K562 (cell line): Measurements from ENCODE around the gene KCNC3.

Source experiments
- CEBPB ChIP-seq: fragments of 450-650 bp; IDR thresholded peaks from 2 replicates; pipeline ENCODE4 v1.6.1; 2016; ENCODE audit warnings: missing genetic modification characterization, missing compliant biosample characterization
- SIN3A ChIP-seq, 2 experiments: fragments of 150-350 bp in 1 of 2; IDR thresholded peaks; 2 replicates each; pipeline ENCODE4 v1.6.1; 2011 to 2016; ENCODE audit warnings: borderline replicate concordance in 2 of 2, low read depth in 2 of 2, low read length in 2 of 2, mild to moderate bottlenecking in 2 of 2, moderate library complexity in 2 of 2; ENCODE audit not compliant: control insufficient read depth in 1 of 2
- SREBF2 ChIP-seq: sonication (generic); formaldehyde crosslinking; IDR thresholded peaks from 2 replicates; pipeline ENCODE4 v1.4.0; 2020; ENCODE audit warnings: mild to moderate bottlenecking, missing genetic modification reagents
- TF ChIP-seq, protein P1 (sequence below), 3 experiments: fragments of 200-800 bp in 1 of 3; fragments of 250-450 bp in 1 of 3; fragments of 450-650 bp in 1 of 3; sonication (Bioruptor Pico) in 1 of 3; sonication (Bioruptor generic) in 1 of 3; formaldehyde crosslinking in 1 of 3; IDR thresholded peaks; 2 replicates each; pipeline versions ENCODE4 v1.6.1 to v1.8.0; 2016 to 2022; ENCODE audit warnings: mild to moderate bottlenecking in 2 of 3, missing genetic modification characterization in 2 of 3, missing compliant biosample characterization in 1 of 3, moderate library complexity in 1 of 3
- TF ChIP-seq, protein P2 (sequence below): IDR thresholded peaks from 3 replicates; pipeline ENCODE4 v1.6.1; 2011; ENCODE audit warnings: borderline replicate concordance, mild to moderate bottlenecking; ENCODE audit not compliant: insufficient read length, insufficient read depth
- TF ChIP-seq, protein P3 (sequence below): fragments of 450-650 bp; formaldehyde crosslinking; IDR thresholded peaks from 2 replicates; pipeline ENCODE4 v1.4.0; 2022; ENCODE audit warnings: mild to moderate bottlenecking, moderate library complexity
- TF ChIP-seq, protein P4 (sequence below): fragments of 450-650 bp; IDR thresholded peaks from 2 replicates; pipeline ENCODE4 v1.6.1; 2016; ENCODE audit warnings: borderline replicate concordance
- TF ChIP-seq, protein P5 (sequence below): sonication (generic); formaldehyde crosslinking; IDR thresholded peaks from 2 replicates; pipeline ENCODE4 v1.8.1; 2023; ENCODE audit warnings: mild to moderate bottlenecking, missing genetic modification reagents

DNA sequence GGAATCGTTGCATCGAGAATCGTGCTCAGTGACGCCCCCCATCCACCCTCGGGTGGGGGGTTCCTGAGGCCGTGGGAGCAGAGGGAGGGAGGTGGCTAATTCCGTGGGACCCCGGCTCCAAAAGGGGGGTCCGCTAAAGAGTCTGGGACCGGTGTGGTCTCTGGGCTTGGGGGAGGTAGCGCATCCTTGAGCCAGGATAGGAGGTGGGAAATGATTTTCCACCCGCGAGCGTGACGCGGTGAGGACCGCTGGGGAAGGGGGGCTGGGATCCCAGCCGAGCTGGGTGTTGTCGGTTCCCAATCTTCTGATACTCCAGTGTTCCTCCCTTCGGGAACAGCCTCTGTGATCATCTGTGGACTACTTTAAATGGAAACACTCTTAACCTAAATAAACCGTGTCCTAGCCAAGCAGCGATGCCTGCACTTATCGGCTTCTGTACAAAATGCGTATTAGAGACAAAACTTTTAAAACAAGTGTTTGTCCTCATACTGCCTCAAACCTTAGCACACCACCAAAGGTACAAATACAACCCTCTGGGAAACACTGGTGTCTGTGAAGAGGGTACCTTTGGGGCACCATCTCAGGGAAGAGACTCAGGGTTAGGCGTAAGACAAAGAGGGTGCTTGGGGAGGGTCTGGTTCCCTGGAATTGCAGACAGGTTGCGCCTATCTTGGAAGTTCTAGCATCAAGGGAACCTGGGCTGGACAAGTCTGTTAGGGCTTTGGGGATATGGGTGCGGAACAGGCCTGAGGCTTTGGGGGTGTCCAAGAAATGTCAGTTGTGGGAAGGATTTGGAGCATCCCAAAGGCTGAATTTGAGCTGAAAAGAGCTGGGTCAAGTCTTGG lies 16.0 kb downstream of the KCNC3 start:
- TF ChIP-seq CEBPB (no peak), SREBF2 (no peak), SIN3A (IDR thresholded peaks at IDR 0.05; ENCODE audit: borderline replicate concordance in 2 of 2, control insufficient read depth in 1 of 2, low read depth in 2 of 2, low read length in 2 of 2) (no peak)
- TF ChIP-seq, protein P1, sequence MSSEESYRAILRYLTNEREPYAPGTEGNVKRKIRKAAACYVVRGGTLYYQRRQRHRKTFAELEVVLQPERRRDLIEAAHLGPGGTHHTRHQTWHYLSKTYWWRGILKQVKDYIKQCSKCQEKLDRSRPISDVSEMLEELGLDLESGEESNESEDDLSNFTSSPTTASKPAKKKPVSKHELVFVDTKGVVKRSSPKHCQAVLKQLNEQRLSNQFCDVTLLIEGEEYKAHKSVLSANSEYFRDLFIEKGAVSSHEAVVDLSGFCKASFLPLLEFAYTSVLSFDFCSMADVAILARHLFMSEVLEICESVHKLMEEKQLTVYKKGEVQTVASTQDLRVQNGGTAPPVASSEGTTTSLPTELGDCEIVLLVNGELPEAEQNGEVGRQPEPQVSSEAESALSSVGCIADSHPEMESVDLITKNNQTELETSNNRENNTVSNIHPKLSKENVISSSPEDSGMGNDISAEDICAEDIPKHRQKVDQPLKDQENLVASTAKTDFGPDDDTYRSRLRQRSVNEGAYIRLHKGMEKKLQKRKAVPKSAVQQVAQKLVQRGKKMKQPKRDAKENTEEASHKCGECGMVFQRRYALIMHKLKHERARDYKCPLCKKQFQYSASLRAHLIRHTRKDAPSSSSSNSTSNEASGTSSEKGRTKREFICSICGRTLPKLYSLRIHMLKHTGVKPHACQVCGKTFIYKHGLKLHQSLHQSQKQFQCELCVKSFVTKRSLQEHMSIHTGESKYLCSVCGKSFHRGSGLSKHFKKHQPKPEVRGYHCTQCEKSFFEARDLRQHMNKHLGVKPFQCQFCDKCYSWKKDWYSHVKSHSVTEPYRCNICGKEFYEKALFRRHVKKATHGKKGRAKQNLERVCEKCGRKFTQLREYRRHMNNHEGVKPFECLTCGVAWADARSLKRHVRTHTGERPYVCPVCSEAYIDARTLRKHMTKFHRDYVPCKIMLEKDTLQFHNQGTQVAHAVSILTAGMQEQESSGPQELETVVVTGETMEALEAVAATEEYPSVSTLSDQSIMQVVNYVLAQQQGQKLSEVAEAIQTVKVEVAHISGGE (CRISPR knock-in tag; IDR thresholded peaks at IDR 0.05), result no peak
- TF ChIP-seq, protein P2, sequence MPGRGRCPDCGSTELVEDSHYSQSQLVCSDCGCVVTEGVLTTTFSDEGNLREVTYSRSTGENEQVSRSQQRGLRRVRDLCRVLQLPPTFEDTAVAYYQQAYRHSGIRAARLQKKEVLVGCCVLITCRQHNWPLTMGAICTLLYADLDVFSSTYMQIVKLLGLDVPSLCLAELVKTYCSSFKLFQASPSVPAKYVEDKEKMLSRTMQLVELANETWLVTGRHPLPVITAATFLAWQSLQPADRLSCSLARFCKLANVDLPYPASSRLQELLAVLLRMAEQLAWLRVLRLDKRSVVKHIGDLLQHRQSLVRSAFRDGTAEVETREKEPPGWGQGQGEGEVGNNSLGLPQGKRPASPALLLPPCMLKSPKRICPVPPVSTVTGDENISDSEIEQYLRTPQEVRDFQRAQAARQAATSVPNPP, result no peak
- TF ChIP-seq, protein P3, sequence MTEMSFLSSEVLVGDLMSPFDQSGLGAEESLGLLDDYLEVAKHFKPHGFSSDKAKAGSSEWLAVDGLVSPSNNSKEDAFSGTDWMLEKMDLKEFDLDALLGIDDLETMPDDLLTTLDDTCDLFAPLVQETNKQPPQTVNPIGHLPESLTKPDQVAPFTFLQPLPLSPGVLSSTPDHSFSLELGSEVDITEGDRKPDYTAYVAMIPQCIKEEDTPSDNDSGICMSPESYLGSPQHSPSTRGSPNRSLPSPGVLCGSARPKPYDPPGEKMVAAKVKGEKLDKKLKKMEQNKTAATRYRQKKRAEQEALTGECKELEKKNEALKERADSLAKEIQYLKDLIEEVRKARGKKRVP (CRISPR knock-in tag), result no peak
- TF ChIP-seq, protein P4, sequence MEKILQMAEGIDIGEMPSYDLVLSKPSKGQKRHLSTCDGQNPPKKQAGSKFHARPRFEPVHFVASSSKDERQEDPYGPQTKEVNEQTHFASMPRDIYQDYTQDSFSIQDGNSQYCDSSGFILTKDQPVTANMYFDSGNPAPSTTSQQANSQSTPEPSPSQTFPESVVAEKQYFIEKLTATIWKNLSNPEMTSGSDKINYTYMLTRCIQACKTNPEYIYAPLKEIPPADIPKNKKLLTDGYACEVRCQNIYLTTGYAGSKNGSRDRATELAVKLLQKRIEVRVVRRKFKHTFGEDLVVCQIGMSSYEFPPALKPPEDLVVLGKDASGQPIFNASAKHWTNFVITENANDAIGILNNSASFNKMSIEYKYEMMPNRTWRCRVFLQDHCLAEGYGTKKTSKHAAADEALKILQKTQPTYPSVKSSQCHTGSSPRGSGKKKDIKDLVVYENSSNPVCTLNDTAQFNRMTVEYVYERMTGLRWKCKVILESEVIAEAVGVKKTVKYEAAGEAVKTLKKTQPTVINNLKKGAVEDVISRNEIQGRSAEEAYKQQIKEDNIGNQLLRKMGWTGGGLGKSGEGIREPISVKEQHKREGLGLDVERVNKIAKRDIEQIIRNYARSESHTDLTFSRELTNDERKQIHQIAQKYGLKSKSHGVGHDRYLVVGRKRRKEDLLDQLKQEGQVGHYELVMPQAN, result no peak
- TF ChIP-seq, protein P5, sequence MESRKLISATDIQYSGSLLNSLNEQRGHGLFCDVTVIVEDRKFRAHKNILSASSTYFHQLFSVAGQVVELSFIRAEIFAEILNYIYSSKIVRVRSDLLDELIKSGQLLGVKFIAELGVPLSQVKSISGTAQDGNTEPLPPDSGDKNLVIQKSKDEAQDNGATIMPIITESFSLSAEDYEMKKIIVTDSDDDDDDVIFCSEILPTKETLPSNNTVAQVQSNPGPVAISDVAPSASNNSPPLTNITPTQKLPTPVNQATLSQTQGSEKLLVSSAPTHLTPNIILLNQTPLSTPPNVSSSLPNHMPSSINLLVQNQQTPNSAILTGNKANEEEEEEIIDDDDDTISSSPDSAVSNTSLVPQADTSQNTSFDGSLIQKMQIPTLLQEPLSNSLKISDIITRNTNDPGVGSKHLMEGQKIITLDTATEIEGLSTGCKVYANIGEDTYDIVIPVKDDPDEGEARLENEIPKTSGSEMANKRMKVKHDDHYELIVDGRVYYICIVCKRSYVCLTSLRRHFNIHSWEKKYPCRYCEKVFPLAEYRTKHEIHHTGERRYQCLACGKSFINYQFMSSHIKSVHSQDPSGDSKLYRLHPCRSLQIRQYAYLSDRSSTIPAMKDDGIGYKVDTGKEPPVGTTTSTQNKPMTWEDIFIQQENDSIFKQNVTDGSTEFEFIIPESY (CRISPR knock-in tag), result no peak
